Measurements from ENCODE around the gene SF3B5.

- TF ChIP-seq REST (IDR thresholded peaks at IDR 0.05; ENCODE audit: insufficient replicate concordance, low read depth) (no peak), CTCF (IDR thresholded peaks at IDR 0.05; ENCODE audit: insufficient read depth, low read length) (no peak)
Observed at GRCh38 chr6:144066255-144066654, 29.1 kb downstream of the SF3B5 start.

Measured in HL-60 (cell line).